Nephron (organoid): ENCODE measurements around the gene DENND1A.

Experiments used
- H3K27ac Mint-ChIP-seq, 3 experiments: 2 replicates each; pipeline ENCODE4 v1.8.0; 2020; ENCODE audit warnings: mixed read lengths in 3 of 3, mild to moderate bottlenecking in 2 of 3, moderate library complexity in 1 of 3
- H3K27me3 Mint-ChIP-seq: 2 replicates; pipeline ENCODE4 v1.8.0; 2021; ENCODE audit warnings: low read depth, mild to moderate bottlenecking, moderate library complexity, mixed read lengths
- H3K36me3 Mint-ChIP-seq: 2 replicates; pipeline ENCODE4 v1.8.0; 2020; ENCODE audit warnings: low read depth, mixed read lengths
- H3K4me1 Mint-ChIP-seq: 2 replicates; pipeline ENCODE4 v1.8.0; 2020; ENCODE audit warnings: mixed read lengths
- H3K4me3 Mint-ChIP-seq, 3 experiments: 2 replicates each; pipeline ENCODE4 v1.8.0; 2020; ENCODE audit warnings: mild to moderate bottlenecking in 3 of 3, mixed read lengths in 3 of 3, moderate library complexity in 2 of 3
- H3K9me3 Mint-ChIP-seq: 2 replicates; pipeline ENCODE4 v1.8.0; 2020; ENCODE audit warnings: mixed read lengths
- CTCF ChIP-seq, 3 experiments: fragments of 200-600 bp; sonication (generic); IDR thresholded peaks; one replicate each; pipeline ENCODE4 v1.5.0; 2021; ENCODE audit warnings: antibody characterized with exemption in 3 of 3; ENCODE audit not compliant: unreplicated experiment in 3 of 3

The DENND1A gene

GRCh38 chr9:123654994-123655637 lies 274.8 kb downstream of the DENND1A start:
- H3K4me1 Mint-ChIP-seq, result no peaks in the 10 kb centered on the region
- H3K27ac Mint-ChIP-seq, result no peak overlapping the region
- no peak overlapping the region for H3K4me3 Mint-ChIP-seq
- TF ChIP-seq CTCF (IDR thresholded peaks at IDR 0.05; ENCODE audit: unreplicated experiment in 3 of 3), result no peak
- H3K36me3 Mint-ChIP-seq, result peaks cover 10% of the 10 kb centered on the region
- H3K27me3 Mint-ChIP-seq, result no peaks in the 10 kb centered on the region
- no peaks in the 10 kb centered on the region for H3K9me3 Mint-ChIP-seq

- Mint-ChIP-seq H3K27me3 (no peaks in the 10 kb centered on the region), H3K36me3 (peaks cover 8% of the 10 kb centered on the region), H3K27ac (no peak overlapping the region), H3K9me3 (no peaks in the 10 kb centered on the region), H3K4me1 (no peaks in the 10 kb centered on the region), H3K4me3 (no peak overlapping the region)
- no peak for TF ChIP-seq CTCF (IDR thresholded peaks at IDR 0.05; ENCODE audit: unreplicated experiment in 3 of 3)
Measured at GRCh38 chr9:123654218-123654993, 275.5 kb downstream of the DENND1A start.

DNA sequence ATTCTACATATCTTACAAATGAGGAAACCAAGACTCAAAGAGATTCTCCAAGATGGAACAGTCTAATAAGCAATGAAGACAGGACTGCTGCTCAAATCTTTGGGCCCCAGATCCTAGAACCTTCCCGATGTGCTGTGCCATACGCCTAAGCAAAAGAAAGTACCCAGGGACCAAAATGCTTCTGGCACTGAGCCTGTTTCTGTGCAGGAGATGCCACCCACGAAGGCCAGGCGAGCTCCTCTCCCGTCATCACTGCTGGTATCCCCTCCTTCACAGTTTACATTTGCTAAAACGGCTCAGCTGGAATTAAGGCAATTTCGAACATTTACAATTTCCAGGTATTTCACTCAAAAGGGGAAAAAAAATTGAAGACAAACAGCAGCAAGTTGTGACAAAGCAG lies 277.5 kb downstream of the DENND1A start:
- Mint-ChIP-seq H3K27ac (no peak overlapping the region), H3K9me3 (no peaks in the 10 kb centered on the region), H3K4me3 (no peak overlapping the region), H3K4me1 (no peaks in the 10 kb centered on the region), H3K36me3 (peaks cover 14% of the 10 kb centered on the region), H3K27me3 (no peaks in the 10 kb centered on the region)
- no peak for TF ChIP-seq CTCF (IDR thresholded peaks at IDR 0.05; ENCODE audit: unreplicated experiment in 3 of 3)

- peaks cover 16% of the 10 kb centered on the region for H3K36me3 Mint-ChIP-seq
- no peaks in the 10 kb centered on the region for H3K4me1 Mint-ChIP-seq
- H3K27me3 Mint-ChIP-seq, result no peaks in the 10 kb centered on the region
- no peak overlapping the region for H3K4me3 Mint-ChIP-seq
- no peak for TF ChIP-seq CTCF (IDR thresholded peaks at IDR 0.05; ENCODE audit: unreplicated experiment in 3 of 3)
- no peaks in the 10 kb centered on the region for H3K9me3 Mint-ChIP-seq
- no peak overlapping the region for H3K27ac Mint-ChIP-seq
Measured at GRCh38 chr9:123651871-123652270, 278.1 kb downstream of the DENND1A start.

GRCh38 chr9:123651273-123651672 lies 278.7 kb downstream of the DENND1A start:
- TF ChIP-seq CTCF (IDR thresholded peaks at IDR 0.05; ENCODE audit: unreplicated experiment in 3 of 3), result no peak
- Mint-ChIP-seq H3K4me1 (no peaks in the 10 kb centered on the region), H3K9me3 (no peaks in the 10 kb centered on the region), H3K27me3 (no peaks in the 10 kb centered on the region), H3K36me3 (peaks cover 21% of the 10 kb centered on the region), H3K27ac (no peak overlapping the region), H3K4me3 (no peak overlapping the region)

DNA sequence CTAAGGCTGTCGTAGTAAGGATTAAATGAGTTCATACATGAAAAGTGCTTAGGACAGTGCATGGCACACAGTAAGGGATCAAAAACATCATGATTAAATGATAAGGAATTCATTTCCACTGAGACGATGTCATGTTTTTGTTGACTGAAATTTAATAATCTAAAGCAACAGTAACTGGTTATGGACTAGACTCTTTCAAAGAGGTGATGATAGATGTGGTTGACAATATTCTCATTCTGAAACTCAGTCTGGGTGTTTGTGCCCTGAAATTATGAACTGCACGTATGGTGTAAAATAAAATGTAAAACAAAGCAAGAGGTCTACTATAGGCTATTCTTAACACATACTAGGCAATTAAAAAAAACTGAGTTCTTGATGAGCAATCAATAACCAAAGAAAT lies 280.0 kb downstream of the DENND1A start:
- no peak for TF ChIP-seq CTCF (IDR thresholded peaks at IDR 0.05; ENCODE audit: unreplicated experiment in 3 of 3)
- Mint-ChIP-seq H3K4me3 (no peak overlapping the region), H3K36me3 (peaks cover 31% of the 10 kb centered on the region)

More for the DNA sequence above, 280.0 kb downstream of the DENND1A start:
- H3K27ac Mint-ChIP-seq, result no peak overlapping the region
- H3K4me1 Mint-ChIP-seq, result no peaks in the 10 kb centered on the region
- no peaks in the 10 kb centered on the region for H3K9me3 Mint-ChIP-seq
- H3K27me3 Mint-ChIP-seq, result no peaks in the 10 kb centered on the region
